Activated CD8-positive, alpha-beta T cell treated with anti-CD3 and anti-CD28 coated beads, Interleukin-2, amount 10 ng/mL, durations not matched to agents 7 days and 5 days (primary cell): ENCODE results near the gene DUSP2. TPM values are rescaled to one million over a fixed set of nuclear protein-coding genes. Genes with fewer than 3 reads are reported as not detected.
"Not testable (repeated sequence)": the region's sequence is repeated elsewhere in the genome, so short reads cannot be mapped to it uniquely, and the experiment has no call there.

Experiments
- ATAC-seq: fragments of 150-1000 bp; cut with Tn5 transposase; one replicate; pipeline ENCODE4 v1.10.0; 2021; ENCODE audit warnings: moderate library complexity
- CTCF ChIA-PET: fragments of 350-600 bp; sonication (Branson Sonifier 250); formaldehyde crosslinking; loops from one replicate; lab custom pipeline; 2021; ENCODE audit warnings: antibody characterized with exemption; lab: Charles Lee
- POLR2A ChIA-PET: fragments of 350-600 bp; sonication (Branson Sonifier 250); formaldehyde crosslinking; loops from one replicate; lab custom pipeline; 2021; ENCODE audit warnings: antibody characterized with exemption; lab: Charles Lee
- DNase-seq: peaks from one replicate; pipeline ENCODE4 v3.0.0-alpha.2; 2020
- H3K27ac Mint-ChIP-seq: one replicate; pipeline ENCODE4 v1.8.0; 2021; ENCODE audit warnings: mild to moderate bottlenecking, mixed read lengths
- H3K27me3 Mint-ChIP-seq: one replicate; pipeline ENCODE4 v1.8.0; 2021; ENCODE audit warnings: low read depth, mixed read lengths
- H3K36me3 Mint-ChIP-seq: one replicate; pipeline ENCODE4 v1.8.0; 2021; ENCODE audit warnings: low read depth, mixed read lengths
- H3K4me1 Mint-ChIP-seq: one replicate; pipeline ENCODE4 v1.8.0; 2021; ENCODE audit warnings: low read depth, mixed read lengths
- H3K4me3 Mint-ChIP-seq: one replicate; pipeline ENCODE4 v1.8.0; 2021; ENCODE audit warnings: mild to moderate bottlenecking, mixed read lengths
- H3K9me3 Mint-ChIP-seq: one replicate; pipeline ENCODE4 v1.8.0; 2022; ENCODE audit warnings: mixed read lengths; ENCODE audit not compliant: insufficient read depth
- total RNA-seq, 2 experiments: library from RNA; stranded (reverse); gene quantifications; one replicate each; pipeline ENCODE4 v1.2.3, GENCODE V29; 2021

The DUSP2 gene
- total RNA-seq, 2 experiments from 2014 or later: 20.3 to 21.2 TPM

DNA sequence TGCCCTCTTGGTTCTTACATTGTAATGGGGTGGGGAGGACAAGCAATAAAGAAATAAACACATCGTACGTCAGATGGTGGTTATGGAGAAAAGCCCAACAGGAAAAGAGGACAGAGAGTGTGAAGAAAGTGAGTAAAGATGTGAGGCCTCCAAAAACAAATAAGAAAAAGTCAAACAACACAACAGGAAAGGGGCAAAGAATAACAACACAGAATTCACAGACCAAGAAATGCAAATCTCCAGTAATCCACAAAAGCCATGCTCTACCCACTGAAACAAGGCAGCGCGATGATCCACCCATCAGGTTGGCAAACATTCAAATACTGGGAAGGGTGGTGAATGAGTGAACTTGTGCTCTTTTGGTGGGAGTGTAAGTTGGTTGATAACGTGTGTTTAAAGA is 16.7 kb upstream of the DUSP2 start:
- POLR2A ChIA-PET: interaction anchor here (0.6 to 9.1 kb wide), 2 partner anchors 18 to 159 kb away, joined by 3 to 193 read pairs; partner anchors contain the start of gene DUSP2
- H3K36me3 Mint-ChIP-seq: peaks cover 2% of the 10 kb centered on the region
- peak overlapping the region; percentile 99 for H3K27ac Mint-ChIP-seq
- H3K9me3 Mint-ChIP-seq: no peaks in the 10 kb centered on the region
- peaks cover 71% of the 10 kb centered on the region for H3K4me1 Mint-ChIP-seq
- no peak overlapping the region for H3K4me3 Mint-ChIP-seq
- CTCF ChIA-PET: interaction anchor here (3.0 to 3.1 kb wide), 2 partner anchors 13 to 23 kb away, joined by 17 to 49 read pairs; partner anchors contain the start of gene ASTL
- no peaks in the 10 kb centered on the region for H3K27me3 Mint-ChIP-seq
- no peak for DNase-seq
- ATAC-seq: no peak

DNA sequence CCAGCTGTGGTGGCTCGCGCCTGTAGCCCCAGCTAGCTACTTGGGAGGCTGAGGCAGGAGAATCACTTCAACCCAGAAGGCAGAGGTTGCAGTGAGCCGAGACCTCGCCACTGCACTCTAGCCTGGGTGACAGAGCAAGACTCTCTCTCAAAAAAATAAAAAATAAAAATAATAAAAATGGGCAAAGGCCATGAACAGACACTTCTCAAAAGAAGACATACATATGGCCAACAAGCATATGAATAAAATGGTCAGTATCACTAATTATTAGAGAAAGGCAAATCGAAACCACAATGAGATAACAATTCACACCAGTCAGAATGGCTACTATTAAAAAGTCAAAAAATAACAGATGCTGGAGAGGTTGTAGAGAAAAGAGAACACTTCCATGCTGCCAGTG is 15.1 kb upstream of the DUSP2 start:
- H3K27ac Mint-ChIP-seq, H3K9me3 Mint-ChIP-seq, ATAC-seq, DNase-seq, H3K4me3 Mint-ChIP-seq, H3K36me3 Mint-ChIP-seq, H3K27me3 Mint-ChIP-seq: not testable (repeated sequence)
- POLR2A ChIA-PET: interaction anchor here (9.1 kb wide), 1 partner anchor 16 kb away, joined by 193 read pairs; the partner anchor contains the start of gene DUSP2
- CTCF ChIA-PET: interaction anchor here (1.0 to 3.7 kb wide), 4 partner anchors 14 to 22 kb away, joined by 4 to 18 read pairs (median 10); partner anchors contain the start of gene ASTL
- H3K4me1 Mint-ChIP-seq: peaks cover 86% of the 10 kb centered on the region

DNA sequence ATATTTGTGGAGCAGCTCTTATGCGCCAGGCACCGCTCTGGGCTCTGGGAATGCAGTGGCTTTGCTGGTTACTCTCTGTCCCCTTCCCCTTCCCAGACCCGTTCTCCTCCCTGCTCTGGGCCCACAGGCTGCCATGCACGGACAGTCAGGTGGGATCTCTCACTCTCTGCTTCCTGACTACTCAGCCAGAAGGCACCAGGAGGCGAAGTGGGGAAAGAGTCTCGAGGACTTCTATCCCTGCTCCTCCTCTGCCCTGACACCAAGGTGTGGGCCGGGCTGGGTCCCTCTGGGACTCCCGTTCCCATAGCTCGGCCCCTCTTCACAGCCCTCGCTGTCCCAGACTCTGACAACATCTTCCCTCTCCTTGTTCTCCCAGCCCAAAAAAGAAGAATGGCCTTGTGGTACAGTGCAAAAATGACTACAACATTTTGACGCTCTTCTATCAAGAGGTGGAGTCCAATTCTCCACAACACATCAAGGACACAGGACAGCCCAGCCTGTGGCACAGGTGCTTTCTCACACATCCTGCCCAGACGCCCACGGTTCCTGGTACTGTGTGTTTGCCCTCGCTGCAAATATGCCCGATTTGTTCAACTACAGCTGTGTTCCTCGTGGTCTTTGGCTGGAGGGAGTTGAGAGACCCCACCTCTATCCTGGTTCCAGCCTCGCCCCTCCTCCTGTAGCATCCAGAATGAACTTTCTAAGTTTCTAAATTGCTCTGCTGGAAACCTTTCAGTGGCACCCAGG is 14.0 kb upstream of the DUSP2 start:
- ChIA-PET CTCF (interaction anchor here (1.0 to 3.7 kb wide), 5 partner anchors 15 to 21 kb away, joined by 4 to 18 read pairs (median 4); partner anchors contain the start of gene ASTL), POLR2A (interaction anchor here (0.9 to 9.1 kb wide), 2 partner anchors 9 to 15 kb away, joined by 3 to 193 read pairs; partner anchors contain the start of gene DUSP2)
- DNase-seq (no peak), ATAC-seq (no peak)
- peaks cover 2% of the 10 kb centered on the region for H3K36me3 Mint-ChIP-seq
- no peaks in the 10 kb centered on the region for H3K9me3 Mint-ChIP-seq
- no peaks in the 10 kb centered on the region for H3K27me3 Mint-ChIP-seq
- no peak overlapping the region for H3K4me3 Mint-ChIP-seq
- H3K27ac Mint-ChIP-seq: peak overlapping the region; percentile 48
- peaks cover 78% of the 10 kb centered on the region for H3K4me1 Mint-ChIP-seq

DNA sequence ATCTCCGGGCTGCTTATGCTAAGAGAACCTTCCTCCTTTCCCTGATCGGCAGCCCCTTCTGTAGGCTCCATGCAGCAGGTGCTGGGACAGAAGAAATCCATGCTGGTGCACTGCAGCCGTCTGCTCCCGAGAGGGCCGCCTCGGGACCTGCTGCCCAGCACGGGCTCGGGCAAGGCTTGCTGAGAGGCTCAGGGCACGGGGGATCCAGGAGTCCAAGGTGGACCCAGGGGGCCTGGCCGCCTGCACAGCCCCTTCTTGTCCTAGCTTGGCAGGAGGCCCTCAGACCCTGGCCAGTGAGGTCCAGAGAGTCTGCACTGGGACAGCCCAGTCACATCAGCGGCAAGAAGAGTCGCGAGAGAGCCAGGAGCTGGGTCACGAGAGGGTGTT is 13.3 kb upstream of the DUSP2 start:
- peaks cover 71% of the 10 kb centered on the region for H3K4me1 Mint-ChIP-seq
- no peak for ATAC-seq
- POLR2A ChIA-PET: interaction anchor here (0.8 to 9.1 kb wide), 4 partner anchors 9 to 249 kb away, joined by 3 to 193 read pairs (median 3); partner anchors contain the start of genes DUSP2 and STARD7

DNA sequence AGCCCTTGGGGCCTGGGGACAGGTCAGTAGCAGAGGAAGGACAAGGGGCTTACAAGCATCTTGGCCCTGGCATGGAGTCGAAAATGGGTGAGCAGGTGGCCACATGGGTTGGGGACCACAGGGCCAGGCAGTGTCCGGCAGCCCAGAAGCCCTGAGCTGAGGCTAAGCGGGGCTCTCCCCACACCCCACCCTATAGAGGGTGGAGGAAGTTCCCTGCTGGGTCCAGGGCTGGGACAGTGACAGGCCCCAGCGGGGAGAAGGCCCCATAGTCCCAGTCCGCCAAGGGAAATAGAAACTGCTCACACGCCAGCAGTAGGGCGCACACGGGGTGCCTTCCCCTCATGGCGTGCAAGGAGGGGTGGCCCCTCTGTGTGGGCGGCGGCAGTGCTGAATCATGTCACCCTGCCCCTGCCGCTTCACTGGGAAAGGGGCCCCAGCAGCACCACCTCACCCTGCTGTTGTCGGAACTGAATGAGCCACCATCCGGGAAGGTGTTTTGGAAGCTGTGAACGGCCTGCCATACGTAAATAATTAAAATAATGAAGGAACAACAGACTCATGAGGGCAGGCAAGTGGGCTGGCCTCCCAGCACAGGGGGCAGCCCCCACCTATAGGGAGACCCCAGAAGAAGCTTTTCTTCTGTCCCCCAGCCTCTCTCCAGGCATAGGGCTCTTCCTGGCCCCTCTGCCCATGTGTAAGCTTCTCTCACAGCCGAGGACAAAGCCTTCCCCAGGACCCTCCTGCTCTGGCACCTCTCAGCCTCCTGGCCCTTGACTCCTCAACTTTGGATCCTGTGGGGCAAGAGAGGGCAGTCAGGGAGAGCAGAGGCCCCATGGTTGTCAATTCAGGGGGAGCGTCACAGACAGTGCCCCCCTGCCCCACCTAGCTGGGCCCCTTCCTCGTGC is 12.7 kb upstream of the DUSP2 start:
- CTCF ChIA-PET: interaction anchor here (0.6 to 3.7 kb wide), 7 partner anchors 11 to 41 kb away, joined by 3 to 18 read pairs (median 5); partner anchors contain the start of gene ASTL
- H3K36me3 Mint-ChIP-seq: peaks cover 2% of the 10 kb centered on the region

More for the DNA sequence above, 13.3 kb upstream of the DUSP2 start:
- Mint-ChIP-seq H3K27me3 (no peaks in the 10 kb centered on the region), H3K27ac (peak overlapping the region; percentile 77), H3K36me3 (peaks cover 2% of the 10 kb centered on the region), H3K9me3 (no peaks in the 10 kb centered on the region), H3K4me3 (no peak overlapping the region)
- DNase-seq: no peak
- CTCF ChIA-PET: interaction anchor here (1.0 to 3.7 kb wide), 5 partner anchors 12 to 41 kb away, joined by 3 to 18 read pairs (median 5); partner anchors contain the start of gene ASTL

DNA sequence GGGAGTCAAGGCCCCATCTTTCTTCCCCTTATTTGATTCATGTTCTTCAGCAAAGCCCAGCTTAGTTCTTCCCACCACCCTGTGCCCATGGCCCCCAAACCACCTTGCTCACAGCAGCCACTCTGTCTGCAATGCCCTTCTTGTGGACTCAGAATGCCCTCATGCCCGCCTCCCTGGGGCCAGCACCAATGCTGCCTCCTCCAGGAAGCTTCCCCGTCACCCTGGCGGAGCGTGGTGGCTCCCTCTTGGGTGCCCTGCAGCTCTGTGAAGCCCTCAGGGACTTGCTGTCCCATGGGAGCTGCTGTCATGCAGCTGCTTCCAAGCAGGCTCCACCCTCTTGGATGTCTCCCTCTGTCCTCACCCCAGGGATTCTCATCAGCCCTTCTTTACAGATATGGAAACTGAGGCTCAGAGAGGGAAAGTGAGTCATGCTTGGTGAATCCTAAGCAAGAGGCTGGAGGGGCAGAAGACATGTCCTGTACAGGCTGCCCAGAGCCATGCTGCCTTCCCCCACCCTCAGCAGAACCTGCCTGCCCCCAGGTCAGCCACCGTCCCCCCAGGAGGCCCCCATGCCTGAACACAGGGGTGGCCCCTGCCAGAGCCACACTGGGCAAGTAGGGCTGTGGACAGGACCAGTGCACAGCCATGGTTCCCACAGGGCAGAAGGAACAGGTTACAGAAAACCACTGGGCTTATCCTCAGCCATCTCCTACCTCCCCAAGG is 11.8 kb upstream of the DUSP2 start:
- Mint-ChIP-seq H3K36me3 (peaks cover 2% of the 10 kb centered on the region), H3K9me3 (no peaks in the 10 kb centered on the region), H3K27ac (peak overlapping the region; percentile 77), H3K4me3 (peak overlapping the region; percentile 14), H3K27me3 (no peaks in the 10 kb centered on the region), H3K4me1 (peaks cover 63% of the 10 kb centered on the region)
- DNase-seq (peak; percentile 27), ATAC-seq (peak; percentile 1)
- ChIA-PET CTCF (interaction anchor here (1.5 to 3.7 kb wide), 2 partner anchors 17 to 18 kb away, joined by 9 to 17 read pairs; partner anchors contain the start of gene ASTL), POLR2A (interaction anchor here (1.0 to 9.1 kb wide), 3 partner anchors 13 to 162 kb away, joined by 3 to 193 read pairs (median 5); partner anchors contain the start of genes DUSP2 and STARD7)

More for the DNA sequence above, 12.7 kb upstream of the DUSP2 start:
- Mint-ChIP-seq H3K9me3 (no peaks in the 10 kb centered on the region), H3K4me1 (peaks cover 66% of the 10 kb centered on the region), H3K27me3 (no peaks in the 10 kb centered on the region), H3K4me3 (peak overlapping the region; percentile 47), H3K27ac (peak overlapping the region; percentile 77)
- peak; percentile 76 for DNase-seq
- POLR2A ChIA-PET: interaction anchor here (0.8 to 9.1 kb wide), 4 partner anchors 14 to 249 kb away, joined by 3 to 193 read pairs (median 3); partner anchors contain the start of genes DUSP2 and STARD7
- ATAC-seq: peak; percentile 76

DNA sequence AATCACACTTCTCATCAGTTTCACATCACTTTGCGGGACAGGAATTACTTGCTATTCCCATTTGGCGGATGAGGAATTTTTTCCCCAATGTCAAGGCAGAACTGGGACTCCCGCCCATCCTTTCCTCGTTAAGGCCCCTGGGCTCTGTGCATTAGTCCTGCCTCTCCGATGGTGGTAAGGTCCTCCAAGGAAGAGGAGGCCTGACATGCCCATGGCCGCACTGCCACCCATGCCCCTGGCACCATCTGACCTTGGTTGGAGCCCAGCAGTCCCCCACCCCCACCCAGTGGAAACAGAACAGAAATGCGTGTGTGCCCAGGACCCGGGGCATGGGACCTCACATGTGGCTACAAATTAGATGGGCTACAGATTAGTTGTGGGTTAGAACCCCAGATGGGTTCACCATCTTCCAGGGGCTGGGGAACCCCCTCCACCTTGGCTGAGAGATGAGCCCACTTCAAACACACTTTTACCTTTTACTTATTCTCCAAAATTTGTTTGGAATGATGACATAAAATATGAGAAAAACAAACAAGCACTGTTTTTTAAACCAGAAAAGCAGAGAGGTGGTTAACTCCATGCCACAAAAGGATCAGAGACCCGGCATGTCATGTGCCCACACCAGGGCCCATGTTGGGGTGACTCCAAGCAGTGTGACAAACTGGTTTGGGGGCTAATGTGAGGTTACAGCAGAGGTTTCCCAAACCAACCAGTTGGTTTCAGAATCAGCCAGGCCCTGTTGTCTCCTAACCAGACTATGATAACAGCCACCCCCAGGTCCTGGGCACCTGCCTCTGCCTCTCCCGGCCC is 11.0 kb upstream of the DUSP2 start:
- DNase-seq: peak; percentile 67
- peak; percentile 60 for ATAC-seq
- peaks cover 2% of the 10 kb centered on the region for H3K36me3 Mint-ChIP-seq
- H3K4me3 Mint-ChIP-seq: no peak overlapping the region
- H3K4me1 Mint-ChIP-seq: peaks cover 67% of the 10 kb centered on the region
- H3K27ac Mint-ChIP-seq: peak overlapping the region; percentile 77
- CTCF ChIA-PET: interaction anchor here (1.5 kb wide), 3 partner anchors 13 to 18 kb away, joined by 6 to 9 read pairs (median 8); partner anchors contain the start of gene ASTL
- POLR2A ChIA-PET: interaction anchor here (1.7 to 9.1 kb wide), 2 partner anchors 12 to 52 kb away, joined by 5 to 193 read pairs; partner anchors contain the start of genes DUSP2 and STARD7
- H3K9me3 Mint-ChIP-seq: no peaks in the 10 kb centered on the region
- H3K27me3 Mint-ChIP-seq: no peaks in the 10 kb centered on the region

DNA sequence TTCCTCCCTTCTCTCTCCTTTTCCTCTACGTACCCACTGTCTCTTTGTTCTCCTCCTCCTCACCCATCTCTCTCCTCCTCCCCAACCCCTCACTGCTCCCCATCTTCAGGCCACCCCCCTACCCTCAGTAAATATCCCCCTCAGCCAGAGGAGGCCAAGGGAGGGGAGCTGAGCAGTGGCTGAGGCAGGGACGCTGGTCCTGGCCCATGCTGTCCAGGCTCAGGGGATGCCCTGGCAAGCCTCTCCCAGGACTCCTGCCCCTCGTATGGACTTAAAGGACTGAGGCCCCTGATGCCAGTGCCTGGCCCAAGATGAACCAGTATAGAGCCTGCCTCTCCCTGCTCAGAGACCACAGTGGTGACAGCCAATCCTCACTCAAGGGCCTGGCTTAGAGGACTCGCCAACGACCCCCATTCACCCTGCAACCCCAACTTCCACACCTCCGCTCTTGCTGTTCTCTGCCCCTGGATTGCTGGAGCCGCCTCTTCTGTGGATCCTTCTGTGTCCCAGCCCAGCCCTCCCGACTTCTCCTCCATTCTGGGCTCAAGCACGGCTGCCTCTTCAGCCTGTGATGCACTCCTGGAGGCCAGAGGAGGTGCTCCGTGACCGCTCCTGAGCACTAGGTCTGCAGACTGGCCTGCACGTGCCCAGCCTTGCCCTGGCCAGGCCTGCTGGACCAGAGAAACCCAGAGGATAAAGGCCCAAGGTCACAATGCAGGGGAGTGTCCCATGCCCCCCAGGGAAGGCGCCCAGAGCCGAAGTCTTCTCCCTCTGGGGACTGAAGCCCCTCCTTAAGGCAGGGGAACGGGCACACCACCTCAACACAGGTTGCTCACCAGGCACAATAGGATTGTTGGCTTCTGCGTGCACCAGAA is 9.5 kb upstream of the DUSP2 start:
- H3K27ac Mint-ChIP-seq: peak overlapping the region; percentile 47
- H3K36me3 Mint-ChIP-seq: no peaks in the 10 kb centered on the region
- CTCF ChIA-PET: interaction anchor here (1.5 kb wide), 2 partner anchors 12 to 20 kb away, joined by 6 to 8 read pairs; no protein-coding TSS in a partner anchor
- H3K4me1 Mint-ChIP-seq: peaks cover 69% of the 10 kb centered on the region
- no peaks in the 10 kb centered on the region for H3K27me3 Mint-ChIP-seq
- H3K4me3 Mint-ChIP-seq: no peak overlapping the region
- no peak for DNase-seq
- H3K9me3 Mint-ChIP-seq: no peaks in the 10 kb centered on the region
- POLR2A ChIA-PET: interaction anchor here (1.0 to 1.2 kb wide), 2 partner anchors 9 kb away, joined by 4 to 5 read pairs; partner anchors contain the start of gene DUSP2
- ATAC-seq: no peak

DNA sequence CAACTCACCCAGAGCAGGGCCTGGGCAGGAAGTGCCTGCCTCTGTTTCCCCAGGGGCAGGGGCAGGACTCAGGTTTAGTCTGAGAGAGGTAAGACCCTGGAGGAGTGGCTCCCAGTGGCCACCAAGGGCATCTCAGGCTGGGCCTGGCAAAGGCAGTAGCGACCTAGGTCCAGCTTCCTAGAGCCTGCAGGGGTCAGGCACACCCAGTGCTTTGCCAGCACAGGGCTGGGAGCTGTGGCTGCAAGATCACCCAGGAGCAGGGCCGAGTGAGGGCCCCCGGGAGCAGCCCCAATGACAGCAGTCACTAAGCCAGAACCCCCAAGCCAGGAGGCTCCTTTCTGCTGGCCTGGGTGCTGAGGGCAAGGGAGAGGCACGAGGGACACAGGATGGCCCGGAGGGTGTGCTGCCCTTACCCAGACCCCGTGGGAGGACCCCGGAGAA is 8.8 kb upstream of the DUSP2 start:
- Mint-ChIP-seq H3K36me3 (no peaks in the 10 kb centered on the region), H3K27me3 (no peaks in the 10 kb centered on the region), H3K4me3 (no peak overlapping the region), H3K9me3 (no peaks in the 10 kb centered on the region), H3K4me1 (peaks cover 66% of the 10 kb centered on the region), H3K27ac (no peak overlapping the region)
- CTCF ChIA-PET: interaction anchor here (21.7 kb wide), 1 partner anchor 19 kb away, joined by 674 read pairs; no protein-coding TSS in a partner anchor
- no peak for DNase-seq
- no peak for ATAC-seq
- POLR2A ChIA-PET: interaction anchor here (1.2 kb wide), 1 partner anchor 8 kb away, joined by 4 read pairs; the partner anchor contains the start of gene DUSP2
